Activated gamma-delta T cell (primary cell): ENCODE data around the gene XPC.

Experiments
- DNase-seq: peaks from one replicate; lab custom pipeline; 2025; lab: John Stamatoyannopoulos, UW

The XPC gene

DNA sequence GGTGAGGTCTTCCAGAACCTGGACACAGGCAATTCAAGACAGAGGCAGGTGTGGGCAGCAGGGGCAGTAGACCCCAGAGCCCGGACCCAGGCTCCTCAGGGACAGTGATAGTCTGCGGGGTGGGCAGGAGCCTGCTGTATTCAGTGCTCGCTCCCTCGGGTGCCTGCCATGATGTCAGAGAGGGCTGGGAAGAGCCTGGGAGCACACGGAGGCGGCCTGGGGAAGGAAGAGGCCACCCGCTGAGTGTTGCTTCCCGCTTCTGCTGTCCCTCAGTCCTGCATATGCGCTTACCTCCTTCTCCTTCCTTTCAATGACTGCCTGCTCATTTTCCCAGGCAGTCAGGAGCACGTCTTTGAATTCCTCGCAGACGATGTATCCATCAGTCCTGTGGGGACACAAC, 30.8 kb downstream of the XPC start:
- no peak for DNase-seq

DNA sequence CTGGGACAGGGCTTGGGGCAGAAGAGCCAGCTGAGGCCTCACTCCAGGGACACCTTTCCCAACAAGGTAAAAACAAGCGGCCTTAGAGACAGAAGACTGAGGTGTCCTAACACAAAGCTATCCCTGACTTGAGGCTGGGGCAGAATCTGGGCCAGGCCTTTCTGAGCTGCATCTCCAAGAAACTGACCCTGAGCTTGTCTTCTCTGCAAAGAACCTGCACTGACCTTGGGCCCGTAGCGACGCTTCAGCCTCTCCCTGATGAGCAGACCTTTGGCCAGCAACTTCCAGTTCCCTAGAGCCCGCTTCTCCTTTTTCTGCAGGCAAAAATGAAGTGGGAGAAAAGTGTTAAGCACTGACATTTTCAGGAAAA, 31.4 kb downstream of the XPC start:
- no peak for DNase-seq

DNA sequence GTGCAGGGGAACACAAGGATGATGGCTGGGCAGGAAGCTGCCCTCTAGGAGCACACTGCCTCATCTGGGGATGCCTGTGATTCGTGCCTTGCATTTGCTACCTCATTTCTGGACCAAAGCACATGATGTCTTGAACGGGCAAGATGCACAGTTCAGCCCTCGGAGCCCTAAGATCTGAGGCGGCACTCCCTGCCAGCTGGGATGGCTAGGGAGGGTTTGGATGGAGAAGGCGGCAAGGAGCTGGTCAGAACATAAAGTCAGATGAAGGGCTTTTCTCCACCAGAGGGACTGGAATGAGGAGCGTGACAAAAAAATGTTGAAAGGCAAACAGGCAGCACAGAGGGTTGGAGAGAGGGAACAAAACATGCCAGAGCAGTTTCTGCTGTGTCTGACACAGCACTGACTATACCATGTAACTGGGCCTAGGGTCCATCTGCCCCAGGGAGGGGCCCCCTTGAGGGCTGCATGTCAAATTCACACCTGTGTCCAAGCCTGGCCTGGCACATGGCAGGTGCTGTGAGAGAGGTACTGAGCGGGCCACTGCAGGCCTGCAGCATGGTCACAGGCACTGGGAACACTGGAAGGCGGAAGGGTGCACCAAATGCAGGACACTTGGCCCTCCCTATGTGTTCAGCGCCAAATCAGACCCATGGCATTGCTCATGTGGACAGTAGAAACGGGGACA, 31.9 kb downstream of the XPC start:
- DNase-seq, result no peak

DNA sequence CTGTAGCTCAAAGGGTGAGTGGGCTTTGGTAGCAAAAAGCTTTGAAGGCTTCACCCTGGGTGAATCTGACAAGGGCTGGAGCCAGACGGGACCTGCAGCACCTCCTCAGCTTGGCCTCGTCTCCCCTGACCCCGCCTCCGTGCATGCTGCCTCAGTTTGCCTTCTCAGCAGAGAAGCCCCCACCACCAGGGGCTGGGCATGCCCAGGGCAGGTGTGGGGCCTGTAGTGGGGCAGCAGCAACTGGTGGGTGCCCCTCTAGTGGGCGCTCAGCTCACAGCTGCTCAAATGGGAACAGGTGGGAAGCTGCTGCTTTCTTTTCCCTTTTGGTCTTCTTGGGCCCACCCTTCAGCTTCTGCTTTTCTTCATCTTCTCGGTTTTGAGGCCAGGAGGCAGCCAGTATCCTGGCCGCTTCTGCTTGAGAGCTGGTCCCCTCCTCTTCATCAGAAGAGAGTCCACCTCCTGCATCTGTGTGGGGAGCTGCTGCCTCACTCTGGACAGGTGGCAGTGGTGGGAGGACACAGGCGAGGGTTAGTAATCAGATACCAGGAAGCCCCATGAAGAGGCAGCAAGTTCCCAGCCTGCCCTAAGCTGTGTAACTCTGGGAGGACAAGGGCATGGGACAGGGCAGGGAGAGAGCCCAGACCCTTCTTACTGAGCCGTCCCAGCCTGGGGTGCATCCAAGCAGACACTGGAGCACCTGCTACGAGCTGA, 32.6 kb downstream of the XPC start:
- DNase-seq, result no peak

DNA sequence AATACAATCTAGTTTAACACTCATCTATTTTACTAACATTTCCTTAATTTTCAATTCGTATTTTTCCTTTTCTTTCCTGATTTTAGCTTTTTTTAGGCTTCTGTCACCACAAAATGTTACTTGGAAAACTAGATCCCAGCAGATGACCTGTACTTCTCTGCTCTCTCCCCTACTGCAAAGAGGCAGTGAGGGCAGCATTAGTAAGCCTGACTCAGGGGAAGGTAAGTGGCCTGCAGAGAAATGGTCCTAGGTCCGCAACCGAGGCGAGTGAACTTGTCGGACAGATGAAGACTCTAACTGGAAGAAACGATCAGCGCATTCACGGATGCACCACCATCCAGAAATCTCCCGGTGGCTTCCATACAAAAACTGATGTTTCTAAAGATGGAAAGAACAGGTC, 33.2 kb downstream of the XPC start:
- DNase-seq, result no peak

DNA sequence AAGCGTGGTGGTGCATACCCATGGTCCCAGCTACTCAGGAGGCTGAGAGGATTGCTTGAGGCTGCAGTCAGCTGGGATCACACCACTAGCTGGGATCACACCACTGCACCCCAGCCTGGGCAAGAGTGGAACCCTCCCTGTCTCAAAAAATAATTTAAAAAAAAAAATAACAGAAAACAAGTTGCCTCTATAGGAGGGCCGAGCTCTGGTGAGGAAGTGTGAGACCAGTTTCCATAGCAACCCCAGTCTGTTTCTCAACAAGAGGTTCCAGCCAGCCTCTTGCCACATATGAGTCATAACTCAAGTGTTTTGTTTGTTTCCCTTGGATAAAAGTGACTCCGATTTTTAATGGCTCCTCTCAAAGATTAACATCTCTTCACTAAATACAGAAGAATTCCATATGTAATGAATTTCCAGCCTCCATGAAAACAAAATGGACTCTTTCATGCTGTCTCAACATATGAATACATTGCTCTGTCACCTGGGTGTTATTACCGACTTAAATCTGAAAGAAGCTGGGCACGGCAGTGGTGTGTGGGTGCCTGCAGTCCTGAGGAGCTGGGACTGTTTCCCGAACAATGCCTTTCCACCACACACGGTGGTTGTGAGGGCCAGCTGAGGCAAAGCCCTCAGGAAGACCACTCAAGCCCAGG, 33.9 kb downstream of the XPC start:
- DNase-seq, result no peak

DNA sequence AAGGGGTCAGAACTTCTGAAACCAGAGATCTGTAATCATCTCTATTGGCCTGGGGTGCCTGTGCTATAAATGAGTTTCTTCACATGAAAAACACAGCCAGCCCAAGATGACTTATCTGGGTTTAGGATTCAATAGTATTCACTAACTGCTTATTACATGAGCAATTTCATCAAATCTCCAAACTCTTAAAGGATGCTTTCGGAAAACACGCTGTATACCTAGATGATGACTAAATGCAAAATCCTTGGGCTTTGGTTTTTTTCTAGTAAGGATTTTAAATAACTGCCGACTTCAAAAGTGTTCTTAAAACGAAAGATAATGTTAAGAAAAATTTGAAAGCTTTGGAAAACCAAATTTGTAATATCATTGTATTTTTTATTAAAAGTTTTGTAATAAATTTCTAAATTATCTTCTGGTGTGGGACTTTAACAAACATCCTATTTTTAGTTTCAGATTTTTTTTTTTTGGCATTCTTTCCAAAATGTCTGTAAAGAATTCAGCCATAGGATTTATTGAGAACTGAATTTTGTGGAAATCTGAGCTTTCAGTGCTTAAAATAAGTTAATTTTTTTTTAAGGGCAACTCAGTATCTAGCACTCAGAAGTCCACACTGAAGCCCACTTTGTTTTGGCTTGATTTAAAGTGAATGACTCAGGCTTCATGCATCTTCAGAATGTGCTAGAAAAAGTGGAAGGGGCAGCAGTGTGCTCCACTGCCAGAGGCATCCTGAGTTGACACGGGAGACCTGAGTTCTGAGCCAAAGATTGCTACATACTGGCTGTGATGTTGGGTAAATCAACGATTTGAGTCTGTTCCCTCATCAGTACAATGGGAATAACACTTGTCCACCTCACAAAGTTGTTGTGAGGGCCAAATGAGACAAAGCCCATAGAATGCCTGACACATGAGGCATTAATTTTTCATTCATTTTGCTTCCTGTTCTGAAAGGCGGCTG, 34.9 kb downstream of the XPC start:
- DNase-seq, result no peak

DNA sequence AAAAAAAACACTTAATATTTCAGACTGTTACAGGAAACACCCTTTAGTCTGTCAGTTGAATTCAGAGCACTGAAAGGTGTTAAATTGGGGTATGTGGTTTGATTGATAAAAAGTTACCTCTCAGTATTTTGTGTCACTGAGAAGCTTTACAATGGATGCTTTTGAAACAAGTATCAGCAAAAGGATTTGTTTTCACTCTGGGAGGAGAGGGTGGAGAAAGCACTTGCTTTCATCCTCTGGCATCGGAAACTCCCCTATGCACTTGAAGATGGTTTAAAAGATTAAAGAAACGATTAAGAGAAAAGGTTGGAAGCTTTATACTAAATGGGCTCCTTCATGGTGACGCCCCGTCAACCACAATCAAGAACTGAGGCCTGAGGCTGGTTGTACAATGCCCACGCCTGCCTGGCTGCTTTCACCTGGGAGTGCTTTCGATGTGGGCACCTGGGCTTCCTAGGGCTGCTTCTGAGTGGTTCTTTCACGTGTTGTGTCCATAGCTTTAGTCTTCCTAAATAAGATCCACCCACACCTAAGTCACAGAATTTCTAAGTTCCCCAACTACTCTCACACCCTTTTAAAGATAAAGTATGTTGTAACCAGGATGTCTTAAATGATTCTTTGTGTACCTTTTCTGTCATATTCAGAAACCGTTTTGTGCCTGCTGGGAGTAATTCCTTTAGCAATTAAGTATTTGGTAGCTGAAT, 35.7 kb downstream of the XPC start:
- DNase-seq, result no peak

DNA sequence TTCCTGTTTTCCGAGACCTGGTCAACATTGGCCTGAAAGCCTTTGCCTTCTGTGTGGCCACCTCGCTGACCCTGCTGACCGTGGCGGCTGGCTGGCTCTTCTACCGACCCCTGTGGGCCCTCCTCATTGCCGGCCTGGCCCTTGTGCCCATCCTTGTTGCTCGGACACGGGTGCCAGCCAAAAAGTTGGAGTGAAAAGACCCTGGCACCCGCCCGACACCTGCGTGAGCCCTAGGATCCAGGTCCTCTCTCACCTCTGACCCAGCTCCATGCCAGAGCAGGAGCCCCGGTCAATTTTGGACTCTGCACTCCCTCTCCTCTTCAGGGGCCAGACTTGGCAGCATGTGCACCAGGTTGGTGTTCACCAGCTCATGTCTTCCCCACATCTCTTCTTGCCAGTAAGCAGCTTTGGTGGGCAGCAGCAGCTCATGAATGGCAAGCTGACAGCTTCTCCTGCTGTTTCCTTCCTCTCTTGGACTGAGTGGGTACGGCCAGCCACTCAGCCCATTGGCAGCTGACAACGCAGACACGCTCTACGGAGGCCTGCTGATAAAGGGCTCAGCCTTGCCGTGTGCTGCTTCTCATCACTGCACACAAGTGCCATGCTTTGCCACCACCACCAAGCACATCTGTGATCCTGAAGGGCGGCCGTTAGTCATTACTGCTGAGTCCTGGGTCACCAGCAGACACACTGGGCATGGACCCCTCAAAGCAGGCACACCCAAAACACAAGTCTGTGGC, 36.6 kb downstream of the XPC start:
- no peak for DNase-seq

DNA sequence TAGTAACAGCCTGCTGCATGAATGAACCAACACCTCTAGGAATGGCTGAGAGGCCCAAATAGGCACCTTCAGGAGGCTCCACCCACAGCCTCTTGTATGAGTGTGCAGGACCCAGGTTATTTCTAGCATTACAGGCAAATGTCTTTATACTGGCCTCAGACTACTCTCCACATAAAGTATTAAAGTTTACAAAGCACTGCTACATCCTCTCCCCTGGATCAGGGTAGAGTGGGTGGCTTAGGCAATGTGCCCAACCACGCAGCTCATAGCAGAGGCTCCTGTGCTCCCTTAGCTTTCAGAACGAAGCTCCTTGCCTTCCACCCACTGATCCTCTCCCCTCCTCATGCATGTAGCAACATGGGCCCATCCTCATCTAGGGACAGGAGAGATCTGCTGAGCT, 37.3 kb downstream of the XPC start:
- no peak for DNase-seq

DNA sequence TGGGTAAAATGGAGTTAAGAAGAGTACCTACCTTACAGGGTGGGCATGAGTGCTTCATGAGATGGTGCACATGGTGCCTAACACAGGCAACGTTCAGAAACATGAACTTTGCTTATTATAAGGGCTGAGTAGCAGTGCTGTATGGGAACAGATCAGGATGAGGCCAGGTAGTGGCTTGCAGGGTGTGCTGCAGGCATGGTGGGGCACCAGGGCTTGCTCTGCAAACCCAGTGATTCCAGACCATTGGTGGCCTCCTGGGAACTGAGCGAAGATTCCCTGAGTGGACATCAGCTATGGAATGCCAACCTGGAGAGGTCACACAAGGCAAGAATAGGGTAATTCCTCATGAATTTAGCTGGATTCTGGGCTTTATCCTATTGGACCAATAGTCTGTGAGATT, 37.7 kb downstream of the XPC start:
- no peak for DNase-seq

DNA sequence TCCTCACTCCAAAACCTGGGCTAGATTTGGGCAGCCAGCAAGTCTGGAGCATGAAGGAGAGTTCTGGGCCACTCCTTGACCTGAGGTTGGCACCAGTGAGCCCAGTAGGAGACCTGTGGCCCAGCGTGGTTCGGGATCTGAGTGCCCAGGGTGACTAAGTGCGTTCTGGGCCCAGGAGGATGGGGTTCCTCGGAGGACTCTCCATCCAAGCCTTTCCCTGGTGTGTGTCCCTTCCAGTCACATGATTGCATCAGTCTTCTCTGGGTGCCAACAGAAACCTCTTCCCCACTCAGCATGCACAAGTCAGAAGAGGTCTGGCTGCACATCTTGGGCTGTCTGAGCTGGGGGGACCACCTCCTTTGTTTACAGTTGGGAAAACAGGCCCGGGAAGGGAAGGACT, 38.6 kb downstream of the XPC start:
- DNase-seq, result no peak

DNA sequence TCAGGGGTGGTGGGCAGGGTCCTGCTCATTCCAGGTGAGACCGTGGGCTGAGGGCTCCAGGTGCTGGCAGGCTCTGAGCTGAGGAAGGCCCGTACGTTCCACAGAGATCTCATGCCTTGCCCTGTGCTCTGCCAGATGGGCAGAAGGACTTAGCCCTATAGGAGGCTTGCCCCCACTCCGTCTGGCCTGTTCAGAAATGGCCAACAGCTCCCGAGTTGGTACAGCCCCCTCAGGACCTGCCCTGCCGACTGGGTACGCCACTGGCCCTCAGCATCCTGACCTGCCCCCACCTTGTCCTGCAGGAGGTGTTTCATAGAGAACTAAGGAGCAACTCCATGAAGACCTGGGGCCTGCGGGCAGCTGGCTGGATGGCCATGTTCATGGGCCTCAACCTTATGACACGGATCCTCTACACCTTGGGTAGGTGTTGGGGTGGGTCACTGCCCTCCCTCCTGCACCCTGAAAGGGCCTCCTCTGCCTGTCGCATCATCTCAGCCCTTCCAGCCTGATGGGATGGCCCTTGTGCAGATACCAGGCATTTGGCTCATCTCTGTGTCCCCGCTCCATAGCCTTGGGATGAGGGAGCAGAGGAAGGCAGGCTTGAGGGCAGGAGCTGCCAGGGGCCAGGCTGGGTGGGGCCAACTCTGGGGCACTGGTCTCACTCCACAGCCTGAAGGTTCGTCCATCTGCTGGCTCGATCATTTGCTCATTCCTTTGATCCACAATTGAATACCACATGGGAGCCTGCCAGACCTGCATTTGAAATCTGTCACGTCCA, 39.3 kb downstream of the XPC start:
- no peak for DNase-seq

DNA sequence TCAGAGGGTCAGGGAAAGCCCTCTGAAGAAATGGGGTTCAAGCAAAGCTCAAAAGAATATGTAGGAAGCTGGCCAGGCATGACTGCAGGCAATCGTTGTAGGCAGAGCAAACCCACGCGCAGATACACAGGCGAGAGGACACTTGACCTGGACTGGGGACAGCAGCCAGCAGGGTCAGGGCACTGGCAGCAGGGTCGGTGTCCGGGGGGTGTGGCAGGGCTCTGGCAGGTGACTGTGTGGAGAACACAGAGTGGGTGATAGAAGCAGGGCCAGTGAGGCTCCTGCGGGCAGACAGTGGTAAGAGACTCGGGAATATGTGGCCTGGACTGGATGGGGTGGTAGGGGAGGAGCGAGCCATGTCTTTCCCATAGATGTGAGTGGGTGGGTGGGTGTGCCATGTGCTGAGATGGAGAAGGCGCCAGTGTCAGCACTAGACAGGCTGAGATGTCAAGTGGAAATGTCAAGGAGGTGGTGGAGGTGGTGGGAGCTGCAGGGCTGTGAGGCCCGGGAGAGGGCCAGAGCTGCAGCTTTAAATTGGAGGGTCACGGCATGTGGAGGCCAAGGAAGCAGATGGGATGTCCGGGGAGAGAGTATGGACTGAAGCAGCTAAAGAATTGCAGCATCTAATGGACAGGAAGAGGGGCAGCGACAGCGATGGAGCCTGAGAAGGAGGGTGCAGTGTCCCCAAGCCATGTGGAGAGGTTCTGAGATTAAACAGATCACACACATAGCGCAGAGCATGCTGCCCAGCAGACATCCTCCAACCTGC, 40.1 kb downstream of the XPC start:
- DNase-seq, result no peak

DNA sequence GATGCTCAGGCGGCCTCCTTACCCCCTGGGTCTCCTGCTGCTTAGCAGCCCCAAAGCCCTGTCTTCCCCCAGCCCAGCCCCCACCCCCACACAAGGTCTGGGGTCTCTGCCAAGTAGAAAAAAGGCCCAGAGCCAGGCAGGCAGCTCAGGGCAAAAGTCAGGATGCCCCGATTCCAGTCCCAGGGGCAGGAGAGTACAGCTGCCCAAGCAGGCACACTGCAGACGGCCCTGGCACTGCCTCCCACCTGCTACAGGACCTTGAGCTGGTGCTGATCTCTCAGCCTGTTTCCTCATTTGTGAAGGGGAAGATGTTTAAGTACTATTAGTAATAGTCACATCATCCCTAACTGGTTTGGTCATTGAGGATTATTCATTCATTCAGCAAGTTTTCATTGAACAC, 41.0 kb downstream of the XPC start:
- no peak for DNase-seq

DNA sequence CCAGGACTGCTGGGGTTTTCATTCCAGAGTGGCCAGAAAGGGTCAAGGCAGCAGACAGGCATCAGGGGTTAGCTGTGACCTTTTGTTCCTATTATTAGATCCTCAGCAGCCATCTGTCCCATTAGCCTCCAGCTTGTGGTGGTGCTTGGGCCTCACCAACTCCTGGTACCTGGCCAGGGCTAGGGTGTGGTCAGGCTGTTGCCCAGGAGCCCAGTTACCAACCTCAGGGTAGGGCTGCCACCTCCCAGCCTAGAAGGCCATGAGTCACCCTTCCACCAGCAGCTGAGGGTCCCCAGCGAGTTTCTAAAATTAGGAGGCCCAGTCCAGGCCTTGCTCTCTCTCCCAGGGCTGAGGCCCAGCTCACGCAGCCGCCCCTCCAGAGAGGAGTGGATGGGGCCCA, 41.4 kb downstream of the XPC start:
- no peak for DNase-seq

DNA sequence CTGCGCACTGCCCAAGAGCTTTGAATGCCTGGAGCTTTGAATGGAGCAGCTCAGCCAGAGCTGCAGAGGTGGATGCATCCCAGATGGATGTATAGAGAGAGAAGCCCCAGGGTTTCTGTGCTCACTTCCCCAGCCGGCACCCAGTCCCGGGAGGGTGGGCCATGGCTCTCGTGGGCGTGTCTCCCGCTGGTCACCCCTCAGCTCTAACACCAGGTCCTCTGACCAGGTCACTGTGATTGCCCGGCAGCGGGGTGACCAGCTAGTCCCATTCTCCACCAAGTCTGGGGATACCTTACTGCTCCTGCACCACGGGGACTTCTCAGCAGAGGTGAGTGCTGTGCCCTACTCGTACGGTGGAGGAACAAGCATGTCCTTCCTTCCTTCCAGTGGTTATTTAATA, 42.8 kb downstream of the XPC start:
- DNase-seq, result no peak

DNA sequence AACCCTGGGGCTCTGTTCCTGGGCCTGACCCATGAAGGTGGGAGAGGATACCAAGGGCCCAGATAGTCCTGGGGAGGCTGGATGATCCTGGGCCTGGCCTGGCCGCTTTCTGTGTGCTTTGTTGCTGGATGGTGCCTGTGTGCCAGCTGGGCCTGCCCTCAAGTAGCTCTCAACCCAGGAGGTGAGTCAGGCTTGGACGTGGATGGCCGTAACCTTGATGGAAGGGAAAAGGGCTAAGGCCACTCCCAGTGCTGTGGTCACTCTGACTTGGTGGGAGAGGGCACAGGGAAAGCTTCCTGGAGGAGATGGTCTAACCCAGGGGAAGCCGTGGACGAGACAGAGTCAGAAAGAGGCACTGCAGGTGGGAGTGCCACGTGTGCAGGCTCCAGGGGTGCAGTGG, 44.1 kb downstream of the XPC start:
- DNase-seq, result no peak

DNA sequence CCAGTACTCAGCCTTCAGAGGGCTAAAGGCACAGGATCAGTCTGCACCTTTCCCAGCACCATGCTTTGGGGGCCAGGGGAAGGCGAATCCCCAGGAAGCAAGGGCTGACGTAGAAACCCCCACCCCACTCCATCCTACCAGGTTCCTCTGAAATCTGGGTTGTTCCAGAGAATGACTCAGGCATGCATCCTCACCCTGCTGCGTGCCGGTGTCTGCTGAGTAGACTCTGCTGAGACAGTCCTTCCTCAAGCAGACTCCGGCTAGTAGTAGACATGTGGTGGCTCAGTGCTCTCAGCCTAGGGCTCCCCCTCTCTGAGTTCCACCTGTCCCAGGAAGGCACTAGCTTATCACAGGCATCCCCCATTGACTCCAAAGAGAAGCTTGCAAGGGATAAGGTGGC, 44.5 kb downstream of the XPC start:
- DNase-seq, result no peak
